NCI-H1436 (cell line): Measurements from ENCODE around the gene LBX1.

ENCODE experiments used
- DNase-seq: peaks from one replicate; lab custom pipeline; 2025; lab: John Stamatoyannopoulos, UW

Gene LBX1

DNA sequence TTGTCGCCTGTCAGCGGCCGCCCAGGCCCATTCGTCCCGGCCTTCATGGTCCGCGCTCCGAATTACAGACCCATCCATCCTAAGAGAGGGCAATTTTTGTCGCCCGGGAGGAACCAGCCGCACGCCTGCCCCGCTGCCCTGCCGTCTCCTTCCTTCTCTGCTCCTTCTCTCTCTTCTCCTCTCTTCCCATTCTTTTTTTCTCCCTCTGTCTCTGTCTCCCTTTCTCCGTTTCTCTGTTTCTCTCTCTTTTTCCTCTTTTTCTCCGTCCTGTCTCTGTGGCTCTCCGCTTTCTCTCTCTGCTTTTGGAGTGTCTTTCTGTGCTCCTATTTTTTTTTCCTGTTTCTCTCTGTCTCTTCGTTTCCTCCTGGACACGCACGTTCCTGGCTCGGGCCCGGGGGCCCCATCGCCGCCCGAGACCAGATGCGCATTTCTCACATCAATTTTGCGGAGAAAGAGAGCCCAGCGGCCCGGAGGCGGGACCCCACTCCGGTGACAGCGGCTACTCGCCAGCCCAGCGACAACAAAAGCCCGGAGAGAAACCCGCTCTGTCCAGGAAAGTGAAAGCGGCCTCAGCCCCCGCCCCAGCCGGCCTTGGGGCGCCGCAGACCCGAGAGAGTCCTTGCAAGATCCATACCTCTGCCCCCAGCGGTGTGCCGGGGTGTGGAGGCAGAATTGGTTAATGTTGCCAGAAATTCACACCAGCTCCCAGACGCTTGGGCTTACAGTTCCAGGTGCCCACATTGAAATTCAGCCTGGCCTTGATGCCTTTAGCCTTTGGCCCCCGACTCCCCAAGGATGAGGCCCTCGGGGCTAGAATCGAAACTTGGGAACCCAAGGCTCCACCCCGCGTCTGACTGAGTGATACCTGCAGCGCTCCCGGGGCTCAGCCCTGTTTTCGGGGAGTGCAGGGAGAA, 4.1 kb downstream of the LBX1 start:
- no peak for DNase-seq

DNA sequence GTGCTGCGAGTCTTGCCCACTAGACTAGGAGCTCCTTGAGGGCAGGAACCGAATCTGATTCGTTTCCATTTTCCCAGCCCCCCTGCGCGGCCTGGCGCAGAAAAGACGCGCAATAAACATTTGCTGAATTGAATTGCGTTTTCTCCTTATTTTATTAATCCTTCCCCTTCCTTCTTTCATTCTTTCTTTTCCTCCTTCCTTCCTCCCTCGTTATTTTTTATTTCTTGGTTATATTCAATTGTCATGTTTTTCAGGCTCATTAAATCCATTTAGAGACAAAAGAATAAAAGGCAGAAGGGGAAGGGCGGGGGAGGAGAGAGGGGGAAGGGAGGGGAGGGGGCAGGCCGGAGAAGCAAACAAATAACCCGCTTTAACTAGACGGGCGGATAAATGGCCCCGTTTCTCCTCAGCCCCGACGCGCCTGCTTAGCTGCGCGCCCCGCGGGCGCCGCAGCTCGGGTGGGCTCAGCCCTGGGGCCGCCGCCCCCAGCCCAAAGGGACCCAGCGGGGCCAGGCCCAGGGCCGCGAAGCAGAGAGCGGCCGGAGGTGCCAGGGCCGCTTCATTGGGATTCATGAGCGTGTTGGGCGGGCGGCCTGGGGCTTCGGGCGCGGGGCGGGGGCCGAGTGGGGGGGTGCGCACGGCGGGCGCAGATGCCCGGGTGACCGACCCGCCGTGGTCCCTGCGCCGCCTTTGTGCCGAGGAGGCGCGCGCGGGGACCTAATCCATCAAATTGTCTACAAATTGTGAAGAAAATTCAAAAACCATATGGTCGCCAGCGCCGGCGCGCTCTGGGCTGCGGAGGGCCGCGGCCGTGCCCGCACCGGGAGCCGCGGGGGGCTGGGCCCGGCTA, 5.0 kb downstream of the LBX1 start:
- no peak for DNase-seq

DNA sequence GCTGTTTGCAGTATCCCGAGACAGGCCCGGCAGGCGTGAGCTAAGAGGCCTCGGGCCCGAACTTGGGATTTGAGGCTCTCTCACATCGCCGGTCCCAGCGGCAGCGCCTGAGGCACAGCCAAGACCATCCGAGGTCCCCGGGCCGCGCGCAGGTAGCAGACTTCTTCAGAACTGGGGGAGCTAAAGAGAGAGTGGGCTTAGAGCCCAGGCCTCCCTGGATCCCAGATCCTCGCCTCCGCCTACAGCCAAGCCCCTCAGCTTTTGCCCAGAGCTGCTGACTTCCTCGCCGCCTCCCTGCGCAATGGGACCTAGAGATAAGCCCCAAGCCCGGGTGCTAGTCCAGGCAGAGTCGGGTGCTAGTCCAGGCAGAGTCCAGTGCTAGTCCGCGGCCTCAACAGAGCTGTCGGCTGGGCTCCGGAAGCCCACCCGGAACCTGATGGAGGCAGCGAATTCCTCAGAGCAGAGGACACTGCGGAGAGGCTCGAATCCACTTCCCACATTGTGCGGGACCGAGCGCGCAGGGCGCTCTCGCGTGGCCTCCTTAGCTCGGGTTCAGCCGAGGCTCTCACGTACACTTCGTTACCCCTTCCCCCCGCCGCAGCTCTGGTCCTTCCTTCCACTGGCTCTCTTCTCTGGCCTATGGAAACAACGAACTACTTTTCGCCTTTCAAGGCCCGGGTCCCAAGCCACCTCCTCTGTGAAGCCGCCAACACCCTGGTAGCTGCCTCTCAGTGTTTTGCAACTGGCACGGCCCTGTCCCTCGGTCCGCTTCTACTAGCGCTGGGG, 5.8 kb downstream of the LBX1 start:
- DNase-seq, result no peak

DNA sequence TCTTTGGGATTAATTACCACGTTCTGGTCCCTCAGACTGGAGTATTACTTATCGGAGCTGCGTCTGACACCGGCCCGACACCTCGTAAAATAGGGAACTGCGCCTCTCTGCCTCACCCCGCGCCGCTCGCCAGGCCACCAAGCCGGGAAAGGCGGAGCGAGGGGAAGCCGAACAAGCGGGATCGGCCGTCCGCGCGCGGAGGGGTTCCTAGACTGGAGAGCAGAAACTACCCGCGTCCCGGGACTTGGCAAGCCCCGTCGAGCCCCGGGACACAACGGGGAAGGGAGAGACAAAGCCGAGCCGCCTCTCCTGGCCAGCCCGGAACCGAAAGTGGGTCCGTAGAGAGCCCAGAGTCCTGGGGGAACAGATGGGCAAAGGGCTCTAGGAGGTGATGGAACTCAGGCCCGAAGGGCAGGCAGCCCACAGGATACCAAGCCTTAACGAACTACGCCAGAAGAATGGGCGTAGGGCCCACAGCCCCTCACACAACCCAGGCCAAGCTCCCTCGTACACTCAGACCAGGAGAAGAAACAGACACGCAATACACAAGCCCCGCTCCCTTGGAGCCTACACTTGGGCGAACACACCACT, 6.5 kb downstream of the LBX1 start:
- no peak for DNase-seq

DNA sequence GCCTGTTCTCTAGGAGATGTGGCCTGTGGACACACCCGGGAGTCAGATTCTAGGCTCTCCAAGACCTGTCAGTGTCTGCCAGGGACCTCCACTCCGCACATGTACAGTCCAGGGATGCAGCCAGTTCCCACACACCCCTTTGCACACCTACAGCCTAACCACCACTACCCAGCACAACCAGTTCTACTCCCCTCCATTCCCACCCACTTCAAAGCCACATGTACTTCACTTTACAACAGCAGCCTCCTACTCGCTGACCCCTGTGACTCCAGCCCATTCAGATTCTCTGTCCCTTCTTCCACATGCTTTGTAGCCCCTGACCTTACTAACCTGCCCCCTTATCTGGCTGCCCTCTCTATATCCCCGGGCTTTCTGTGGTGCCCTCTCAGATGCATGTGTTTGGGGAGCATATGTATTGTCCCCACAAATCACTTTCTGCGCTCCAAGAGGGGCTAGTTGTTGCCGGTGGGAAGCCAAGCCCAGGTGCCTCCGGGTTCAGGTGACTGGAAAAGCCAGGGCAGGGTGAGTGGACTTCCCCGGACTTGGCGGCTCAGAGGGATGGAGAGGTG, 7.2 kb downstream of the LBX1 start:
- DNase-seq, result no peak

DNA sequence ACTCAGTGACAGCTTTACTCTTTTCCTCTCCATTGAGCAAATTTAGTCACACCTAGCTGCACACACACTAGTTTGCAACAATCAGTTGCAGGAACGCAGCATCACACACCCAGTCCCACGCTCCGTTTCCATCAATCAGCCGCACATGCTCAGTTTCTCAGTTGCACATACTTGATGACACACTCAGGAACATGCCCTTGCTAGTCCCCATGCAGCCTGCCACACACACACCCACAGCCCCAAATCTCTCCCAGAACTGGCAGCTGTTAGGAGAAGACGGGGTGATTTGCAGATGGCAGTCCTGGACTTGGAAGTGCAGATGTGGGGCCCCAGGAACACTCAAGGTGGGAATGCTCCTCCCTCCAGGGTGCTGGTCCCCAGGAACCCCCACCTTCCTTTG, 7.7 kb downstream of the LBX1 start:
- DNase-seq, result no peak

DNA sequence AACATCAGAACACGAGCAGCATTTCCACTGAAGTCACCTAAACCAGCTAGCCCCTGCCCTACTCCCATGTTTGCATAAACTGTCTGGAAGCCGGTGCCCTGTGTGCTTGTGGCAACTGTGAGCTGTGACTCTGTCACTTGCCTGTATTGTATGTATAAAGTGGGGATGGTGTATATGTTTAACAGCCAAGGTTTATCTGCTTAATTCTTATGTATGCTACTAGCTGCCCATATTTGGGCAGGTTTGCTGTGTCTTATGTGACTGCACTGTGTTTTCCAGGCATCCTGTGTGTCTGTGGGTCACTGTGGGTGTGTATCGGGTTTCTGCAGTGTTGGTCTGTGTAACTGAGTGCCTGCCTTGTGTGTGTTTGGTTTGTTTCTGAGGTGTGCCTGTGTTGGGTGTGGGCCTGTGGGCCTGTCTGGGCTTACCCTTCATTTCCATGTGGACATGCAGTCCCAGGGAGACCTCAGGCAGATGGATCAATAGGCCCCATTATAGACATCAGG, 9.3 kb downstream of the LBX1 start:
- DNase-seq, result no peak

DNA sequence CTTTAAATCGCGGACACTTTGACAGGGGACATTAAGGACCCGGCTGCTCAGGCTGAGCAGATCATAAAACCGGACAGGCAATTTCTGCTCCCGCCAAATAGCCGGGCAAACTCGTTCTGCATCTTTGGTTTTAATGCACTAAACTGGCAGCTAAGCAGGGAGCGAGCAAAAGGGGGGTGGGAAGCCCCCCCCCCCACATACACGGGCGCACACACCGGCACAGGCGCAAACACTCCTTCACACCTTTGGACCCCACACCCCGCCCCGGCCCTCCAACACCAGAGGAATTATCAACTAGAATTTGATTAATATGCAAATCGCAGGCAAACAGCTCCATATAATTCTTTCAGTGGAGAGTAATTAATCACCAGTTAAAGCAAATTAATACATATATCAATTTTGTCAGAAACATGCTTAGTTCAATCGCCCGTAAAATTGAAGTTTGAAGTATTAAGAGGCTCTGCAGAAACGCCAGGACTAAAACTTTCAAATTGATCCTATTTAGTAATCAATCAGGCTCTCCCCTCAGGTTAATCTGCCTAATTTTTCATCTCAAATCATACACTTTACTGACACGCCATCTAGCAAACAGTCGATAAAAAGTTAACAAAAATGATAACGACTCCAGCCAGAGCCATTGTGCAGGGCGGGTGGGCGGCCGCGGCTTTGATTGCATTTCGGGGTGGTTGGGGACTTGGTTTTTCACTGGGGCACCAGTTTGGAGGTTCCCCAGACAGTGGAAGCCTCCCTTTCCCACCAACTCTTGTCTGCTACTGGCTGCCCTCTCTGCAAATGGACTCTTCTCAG, 9.9 kb downstream of the LBX1 start:
- no peak for DNase-seq

DNA sequence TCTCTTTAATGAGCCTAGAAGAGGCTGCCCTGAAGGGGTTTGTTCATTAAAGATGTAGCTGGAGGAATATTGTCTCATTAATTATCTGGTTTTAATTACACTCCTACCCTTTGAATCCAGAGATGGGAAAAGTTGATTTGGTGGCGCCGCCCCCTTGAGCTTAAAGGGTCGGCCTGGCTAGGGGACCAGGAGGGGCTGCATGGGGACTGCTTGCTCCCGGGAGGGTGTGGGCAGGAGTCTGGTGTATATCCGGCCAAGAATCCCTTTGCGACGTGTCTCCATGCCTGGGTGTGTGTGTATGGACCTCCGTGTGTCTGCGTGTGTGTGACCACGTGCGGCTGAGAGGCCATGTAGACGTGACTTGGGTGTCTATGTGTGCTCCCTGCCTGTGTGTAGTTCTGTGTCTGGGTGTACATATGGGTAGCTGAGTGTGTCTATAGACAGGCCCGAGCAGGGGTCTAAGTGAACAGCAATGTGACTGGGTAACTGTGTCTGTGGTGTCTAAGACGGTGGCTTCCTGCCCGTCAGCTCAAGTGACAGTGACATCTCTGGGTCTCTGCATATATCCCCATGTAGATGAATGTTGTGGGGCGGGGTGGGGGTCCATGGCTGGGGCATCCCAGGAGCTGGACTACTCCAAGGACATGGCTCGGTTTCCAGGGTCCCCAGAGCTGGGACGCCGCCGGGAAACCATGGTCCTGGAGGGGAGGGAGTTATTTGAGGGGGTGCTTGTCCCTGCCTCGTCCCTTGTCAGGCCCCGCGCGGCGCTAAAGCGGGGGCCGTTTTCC, 10.7 kb downstream of the LBX1 start:
- DNase-seq, result no peak

DNA sequence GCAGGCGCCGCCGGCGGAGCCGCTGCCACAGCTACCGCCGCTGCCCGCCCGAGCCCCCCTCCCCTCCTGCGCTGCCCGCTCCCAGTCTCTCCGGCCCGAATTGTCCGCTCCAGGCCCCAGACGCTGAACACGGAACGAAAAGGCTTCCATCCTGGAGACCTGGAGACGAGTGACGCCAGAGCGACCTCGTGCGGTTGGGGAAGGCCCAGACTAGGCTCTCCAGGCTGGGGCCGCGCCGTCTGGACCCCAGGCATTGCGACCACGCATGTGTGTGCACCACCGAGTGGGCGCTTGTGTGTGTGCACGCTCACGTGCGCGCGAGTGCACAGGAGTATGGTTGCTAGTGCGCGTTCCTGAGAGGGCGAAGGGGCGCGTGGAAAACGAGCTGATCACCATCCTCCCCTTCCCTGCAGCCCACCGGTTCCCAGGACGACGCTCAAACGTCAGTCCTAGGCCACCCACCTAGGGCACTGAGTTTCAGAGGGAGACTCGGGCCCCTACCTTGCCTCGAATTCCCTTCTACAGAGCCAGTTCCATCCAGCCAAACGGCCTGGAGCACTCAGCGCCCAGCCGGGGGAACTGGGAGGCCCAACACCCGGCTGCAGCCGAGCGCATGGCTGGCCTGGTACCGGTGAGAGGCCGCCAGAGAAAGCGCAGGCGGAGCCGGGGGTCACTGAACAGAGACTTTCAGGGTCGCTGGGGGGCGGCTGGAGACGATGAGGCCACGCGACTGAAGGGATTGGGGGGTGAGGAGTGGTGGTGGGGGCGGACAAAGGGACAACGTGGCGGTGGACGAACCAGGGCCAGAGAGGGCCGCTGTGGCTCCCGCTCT, 11.6 kb downstream of the LBX1 start:
- DNase-seq, result peak; percentile 46

DNA sequence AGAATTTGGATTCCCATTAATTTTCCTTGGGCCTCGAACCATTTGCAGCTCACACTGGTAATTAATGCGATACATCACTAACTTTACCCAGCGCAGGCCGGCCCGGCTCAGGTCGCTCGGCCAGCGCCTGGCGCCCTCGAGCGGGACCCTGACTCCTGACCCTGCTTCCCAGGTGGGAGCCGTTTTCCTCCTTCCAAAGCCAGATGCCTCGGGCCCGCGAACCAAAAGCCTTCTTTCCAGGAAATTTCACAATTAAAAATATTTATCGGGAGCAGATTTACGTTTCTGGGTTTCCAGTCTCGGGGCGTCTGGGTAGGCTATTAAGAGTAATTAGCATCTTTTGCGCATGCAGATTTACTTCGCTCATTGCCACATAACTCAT, 12.2 kb downstream of the LBX1 start:
- no peak for DNase-seq

DNA sequence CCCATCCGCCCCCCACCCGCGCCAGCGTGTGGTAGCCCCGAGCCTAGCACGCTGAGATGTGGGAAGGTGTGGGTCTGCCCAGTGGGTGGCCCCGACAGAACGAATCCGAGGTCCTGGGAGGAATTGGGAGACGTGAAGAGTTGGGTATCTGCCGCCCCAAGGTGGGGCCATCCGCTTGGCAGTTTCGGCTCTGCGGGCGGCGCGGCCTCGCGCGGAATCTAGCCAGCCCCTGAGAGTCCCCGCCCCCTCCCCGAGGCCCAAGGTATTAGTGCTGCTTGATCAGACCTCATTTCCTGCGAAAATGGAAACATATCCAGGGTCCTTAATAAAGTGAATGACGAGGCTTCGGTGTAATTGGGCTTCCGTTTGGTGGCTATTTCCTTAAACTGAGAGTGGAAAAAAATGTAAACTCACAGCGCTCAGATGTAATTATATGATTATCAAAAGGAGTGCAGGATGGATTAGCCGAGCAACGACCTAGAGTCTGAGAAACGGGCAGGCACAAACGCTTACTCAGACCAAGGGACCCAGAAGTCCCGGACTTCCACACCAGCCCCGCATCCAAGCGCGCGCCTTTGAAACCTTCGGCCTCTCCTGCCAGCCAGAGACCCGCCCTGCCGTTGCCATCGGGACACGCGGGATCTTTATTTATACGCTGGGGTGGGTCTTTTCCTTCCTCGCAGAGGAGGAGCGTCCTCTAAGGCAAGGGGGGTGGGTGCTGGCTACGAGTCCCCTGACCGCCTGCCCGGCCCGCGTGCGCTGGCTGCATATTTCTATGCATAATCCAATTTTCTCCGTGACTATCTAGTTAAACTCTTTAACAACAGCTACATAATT, 12.8 kb downstream of the LBX1 start:
- DNase-seq, result no peak

DNA sequence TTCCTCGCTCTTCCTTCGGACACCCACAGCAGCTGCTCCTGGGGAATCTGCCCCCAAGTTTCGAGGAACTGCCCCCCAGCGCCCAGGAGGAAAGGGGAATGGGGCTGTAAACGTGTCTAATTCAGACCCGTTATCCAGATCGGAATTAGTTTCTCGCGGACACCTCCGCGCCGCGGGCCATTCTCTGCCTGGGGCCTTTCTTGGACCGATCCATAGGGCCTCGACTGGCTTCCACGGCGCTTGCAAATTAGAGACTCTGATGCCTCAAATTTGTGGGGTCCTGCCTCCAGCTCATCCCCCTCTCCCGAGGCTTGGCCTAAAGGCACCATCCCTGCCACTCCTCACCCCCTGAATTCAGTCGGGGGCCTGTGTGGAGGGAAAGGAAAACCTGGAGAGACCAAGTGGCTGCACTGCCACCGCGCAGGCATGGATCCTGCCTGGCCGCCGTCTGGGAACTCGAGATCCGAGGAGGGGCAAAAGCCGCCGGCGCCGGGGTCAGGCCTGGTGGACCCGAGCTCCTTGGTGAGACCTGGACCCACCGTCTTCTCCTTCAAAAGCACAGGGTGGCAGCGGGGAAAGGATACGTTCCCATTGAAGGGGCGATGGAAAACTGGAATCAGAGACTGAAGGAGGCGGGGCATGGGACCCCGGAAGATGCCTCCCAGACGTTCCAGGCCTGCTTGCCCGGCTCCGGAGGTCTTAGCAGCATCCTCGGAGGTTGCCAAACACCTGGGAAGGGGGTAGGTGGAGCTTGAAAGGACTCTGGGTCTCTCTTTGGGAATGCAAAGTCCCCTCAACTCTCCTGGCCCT, 13.7 kb downstream of the LBX1 start:
- no peak for DNase-seq

DNA sequence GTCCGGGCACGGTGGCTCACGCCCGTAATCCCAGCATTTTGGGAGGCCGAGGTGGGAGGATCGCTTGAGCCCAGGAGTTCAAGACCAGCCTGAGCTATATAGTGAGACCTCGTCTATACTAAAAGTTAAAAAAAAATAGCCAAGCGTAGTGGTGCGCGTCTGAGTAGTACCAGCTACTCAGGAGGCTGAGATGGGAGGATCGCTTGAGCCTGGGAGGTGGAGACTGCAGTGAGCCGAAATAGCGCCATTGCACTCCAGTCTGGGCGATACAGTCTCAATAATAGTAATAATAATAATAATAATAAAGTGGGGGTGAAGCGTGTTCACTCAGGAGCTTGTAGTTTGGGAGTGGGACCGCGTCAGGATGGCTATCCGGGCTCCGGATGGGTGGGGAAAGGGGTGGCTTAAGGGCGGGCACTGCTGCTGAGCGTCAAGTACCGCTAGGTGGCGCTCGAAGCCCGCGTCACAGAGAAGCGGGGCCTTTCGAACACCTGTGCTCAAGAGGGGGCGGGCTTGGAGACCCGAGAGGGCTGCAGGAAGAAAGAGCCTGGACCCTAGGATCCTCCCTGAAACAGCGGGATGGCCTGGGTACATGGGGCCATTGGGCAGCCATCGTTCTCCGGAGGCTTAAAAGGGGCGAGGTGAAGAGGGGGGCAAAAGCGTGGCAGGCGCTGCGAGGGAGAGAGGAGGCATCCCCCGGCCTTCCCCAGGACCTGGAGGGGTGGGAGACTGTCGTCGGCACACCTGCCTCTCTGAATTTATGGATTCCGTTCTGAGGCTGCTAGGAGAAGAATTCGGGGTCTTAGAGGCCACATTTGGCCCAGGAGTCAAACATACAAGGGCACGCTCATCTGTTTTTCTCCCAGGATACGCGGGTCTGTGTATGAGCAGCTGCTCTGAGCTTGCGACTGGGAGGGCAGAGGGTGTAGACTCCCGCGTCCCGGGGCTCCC, 14.5 kb downstream of the LBX1 start:
- peak; percentile 81 for DNase-seq

DNA sequence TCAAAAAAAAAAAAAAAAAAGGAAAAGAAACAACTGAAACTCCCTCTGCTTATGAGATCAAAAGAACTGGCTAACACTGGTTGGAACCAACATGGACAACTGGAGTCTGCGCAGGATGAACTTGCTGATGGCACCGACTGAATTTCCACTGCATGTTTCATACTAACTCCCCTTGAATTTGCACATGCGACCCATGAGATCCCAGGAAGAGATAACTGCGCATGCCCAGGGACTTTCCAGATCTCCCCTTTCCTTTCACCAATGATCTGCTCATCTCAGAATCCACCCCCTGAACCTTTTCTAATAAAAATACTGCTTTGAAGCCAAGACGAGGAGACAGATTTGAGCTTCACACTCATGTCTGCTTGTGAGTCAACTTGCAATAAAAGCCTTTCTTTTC, 20.7 kb downstream of the LBX1 start:
- DNase-seq, result no peak

DNA sequence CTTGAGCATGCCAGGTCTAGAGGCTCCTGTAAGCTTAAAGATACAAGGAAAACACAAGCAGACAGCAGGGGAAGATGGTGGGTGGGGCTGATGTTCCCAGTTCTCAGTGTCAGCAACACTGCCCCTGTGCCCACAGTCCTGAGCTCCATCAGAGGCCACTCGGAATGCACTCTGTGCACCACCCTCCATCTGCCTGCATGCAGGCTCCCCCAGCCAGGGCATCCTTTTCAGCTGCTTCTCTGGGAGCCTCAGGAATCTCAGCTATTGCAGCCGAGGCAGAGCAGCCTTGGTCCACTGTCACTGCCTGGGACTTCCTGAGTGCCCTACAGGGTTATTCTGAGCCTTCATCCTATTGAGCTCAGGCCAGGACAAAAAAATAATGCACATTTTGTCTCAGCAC, 22.2 kb downstream of the LBX1 start:
- DNase-seq, result no peak
